Suppressor macrophage (primary cell): Measurements from ENCODE around the gene TBC1D21.
A peak's percentile ranks its signal among the peaks of the same experiment; 100 is the strongest.

Experiments
- DNase-seq, 4 experiments: peaks; one replicate each; pipeline ENCODE4 v3.0.0-alpha.2; 2020 to 2022

Gene TBC1D21

DNA sequence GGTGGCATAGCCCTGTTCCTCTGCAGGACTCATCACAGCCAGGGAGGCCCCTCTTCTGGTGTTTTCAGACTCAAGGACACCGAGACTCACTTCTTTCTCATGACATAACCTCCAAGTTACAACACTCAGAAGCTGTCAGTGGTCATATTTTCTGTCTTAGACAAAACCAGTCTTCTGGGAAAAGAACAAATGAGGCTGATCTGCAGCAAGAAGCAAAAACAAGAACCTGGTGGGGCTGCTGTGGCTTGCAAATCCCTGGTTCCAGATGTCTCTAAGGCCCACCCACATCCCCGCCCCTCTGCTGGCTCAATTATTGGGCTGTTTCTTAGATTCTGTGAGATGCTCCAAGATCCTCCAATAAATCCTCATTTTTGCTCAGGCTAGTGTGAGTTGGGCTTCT is 36.3 kb downstream of the TBC1D21 start:
- DNase-seq: no peak

DNA sequence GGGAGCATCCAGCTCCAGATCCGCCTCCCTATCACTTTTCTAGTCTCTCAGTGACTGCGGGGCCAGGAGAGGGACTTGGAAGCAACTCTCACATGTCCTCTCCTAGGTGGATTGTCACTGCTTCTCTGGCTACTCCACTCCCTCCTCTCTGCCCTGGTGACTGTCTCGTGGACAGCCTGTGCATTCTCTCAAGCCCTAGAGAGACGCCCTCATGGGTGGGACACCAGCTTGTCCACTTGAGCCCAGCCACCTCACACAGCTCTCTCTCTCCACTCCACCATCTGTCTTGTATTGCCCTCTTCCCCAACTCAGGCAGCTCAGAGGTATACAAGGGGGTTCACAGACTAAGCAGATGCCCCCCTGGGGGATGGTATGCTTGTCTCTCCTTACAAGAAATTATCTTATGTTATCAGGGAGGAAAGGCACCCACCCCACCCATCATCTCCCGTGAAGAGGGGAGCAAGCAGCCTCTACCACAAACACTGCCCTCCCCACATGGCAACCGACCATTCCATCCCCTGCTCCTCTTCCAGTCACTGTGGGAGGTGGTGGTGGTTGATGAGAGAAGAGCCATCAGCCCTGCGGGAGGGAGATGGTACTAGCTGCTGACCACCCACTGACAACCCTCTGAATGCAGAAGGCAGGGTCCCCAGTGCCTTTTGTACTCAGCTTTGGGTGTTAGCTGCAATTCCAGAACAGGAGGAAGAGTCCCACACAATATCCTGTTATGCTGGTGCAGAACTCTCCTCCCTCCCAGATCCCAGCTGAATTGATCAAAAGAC is 37.3 kb downstream of the TBC1D21 start:
- DNase-seq: no peak

DNA sequence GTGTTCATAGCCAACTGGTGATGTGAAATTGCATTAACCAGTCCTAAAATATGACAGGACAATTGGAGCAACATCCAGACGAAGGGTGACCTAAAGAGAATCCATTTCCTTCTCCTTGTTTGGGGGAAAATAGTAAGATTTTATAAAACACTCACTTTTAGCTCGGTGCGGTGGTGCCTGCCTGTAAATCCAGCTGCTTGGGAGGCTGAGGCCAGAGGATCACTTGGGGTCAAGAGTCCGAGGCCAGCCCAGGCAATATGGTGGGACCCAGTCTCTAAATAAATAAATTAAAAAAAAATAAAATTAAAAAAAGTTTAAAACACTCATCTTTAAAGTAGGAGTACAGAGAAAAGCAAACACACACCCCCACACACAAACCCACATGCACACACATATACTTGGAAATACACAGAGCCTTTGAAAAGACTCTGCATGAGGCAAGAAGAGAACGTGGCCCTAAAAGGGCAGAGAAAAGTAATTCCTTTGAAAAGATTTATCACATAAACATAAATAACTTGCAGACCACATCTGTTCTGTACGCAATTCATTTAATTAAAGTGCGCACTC is 38.7 kb downstream of the TBC1D21 start:
- no peak for DNase-seq

DNA sequence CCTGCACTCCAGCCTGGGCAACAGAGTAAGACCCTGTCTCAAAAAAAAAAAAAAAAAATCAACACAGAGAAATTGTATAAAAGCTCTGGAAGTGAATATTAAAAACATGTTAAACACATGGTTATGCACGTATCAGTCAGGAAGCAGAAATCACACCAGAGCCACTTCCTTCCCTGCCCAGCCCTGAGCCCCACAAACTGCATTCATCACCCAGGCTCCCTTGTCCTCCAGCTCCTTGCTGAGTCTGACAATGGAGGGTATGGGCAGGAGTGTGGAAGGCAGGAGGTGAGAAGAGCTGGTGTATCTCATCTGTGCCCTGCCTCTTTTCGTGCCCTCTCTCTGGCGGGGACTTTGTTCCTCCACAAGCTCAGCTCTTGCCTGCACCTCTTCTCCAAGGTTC is 40.8 kb downstream of the TBC1D21 start:
- no peak for DNase-seq

DNA sequence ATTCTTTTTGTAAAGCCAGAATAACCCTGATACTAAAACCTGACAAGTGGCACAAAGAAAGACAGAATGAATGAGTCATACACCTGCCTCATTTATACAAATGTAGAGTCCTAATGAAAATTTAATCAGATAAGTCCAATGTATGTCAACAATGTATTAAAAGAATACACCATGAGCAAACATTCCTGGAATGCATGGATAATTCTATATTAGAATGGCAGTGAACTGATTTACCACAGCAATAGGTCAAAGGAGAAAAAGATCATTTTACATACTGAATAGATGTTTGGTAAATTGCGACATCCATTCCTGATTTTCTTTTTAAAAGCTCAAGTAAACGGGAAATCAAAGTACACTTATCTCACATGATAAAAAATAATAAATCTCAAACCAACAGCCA is 41.7 kb downstream of the TBC1D21 start:
- no peak for DNase-seq

DNA sequence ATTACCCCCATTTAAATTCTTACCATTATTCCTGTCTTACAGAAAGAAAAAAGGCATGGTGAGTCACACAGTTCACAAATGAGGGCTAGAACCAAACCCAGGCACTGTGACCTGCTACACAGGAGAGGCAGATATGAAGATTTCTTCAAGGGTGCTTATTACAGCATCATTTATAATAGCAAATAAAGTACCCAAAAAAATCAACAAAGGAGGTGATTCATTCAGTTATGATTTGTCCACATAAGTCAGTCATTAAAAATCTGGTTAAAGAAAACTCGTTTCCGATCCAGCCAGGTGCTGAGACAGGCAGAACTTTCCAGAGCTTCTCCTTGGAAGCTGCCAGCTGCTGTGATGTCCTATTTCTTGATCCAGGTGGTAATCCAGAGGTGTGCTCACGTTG is 45.4 kb downstream of the TBC1D21 start:
- DNase-seq: no peak

DNA sequence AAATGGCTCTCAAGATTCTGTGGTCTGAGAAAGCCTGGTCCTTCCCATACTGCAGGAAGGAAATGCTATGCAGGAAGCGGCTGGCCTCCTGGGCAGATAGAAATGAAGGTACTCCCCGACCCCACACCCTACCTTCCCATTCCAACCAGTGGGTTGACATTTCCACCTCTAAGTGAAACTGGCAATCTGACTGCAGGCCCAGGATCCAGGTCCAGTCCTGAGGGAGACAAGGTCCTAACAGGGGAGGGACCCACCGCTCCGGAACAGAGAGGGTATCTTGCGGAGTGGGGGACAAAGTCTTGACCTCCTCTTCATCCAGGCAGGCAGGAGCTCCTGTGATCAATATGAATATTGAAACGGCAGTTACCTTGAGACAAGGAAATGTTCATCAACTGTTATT is 46.3 kb downstream of the TBC1D21 start:
- DNase-seq: no peak

DNA sequence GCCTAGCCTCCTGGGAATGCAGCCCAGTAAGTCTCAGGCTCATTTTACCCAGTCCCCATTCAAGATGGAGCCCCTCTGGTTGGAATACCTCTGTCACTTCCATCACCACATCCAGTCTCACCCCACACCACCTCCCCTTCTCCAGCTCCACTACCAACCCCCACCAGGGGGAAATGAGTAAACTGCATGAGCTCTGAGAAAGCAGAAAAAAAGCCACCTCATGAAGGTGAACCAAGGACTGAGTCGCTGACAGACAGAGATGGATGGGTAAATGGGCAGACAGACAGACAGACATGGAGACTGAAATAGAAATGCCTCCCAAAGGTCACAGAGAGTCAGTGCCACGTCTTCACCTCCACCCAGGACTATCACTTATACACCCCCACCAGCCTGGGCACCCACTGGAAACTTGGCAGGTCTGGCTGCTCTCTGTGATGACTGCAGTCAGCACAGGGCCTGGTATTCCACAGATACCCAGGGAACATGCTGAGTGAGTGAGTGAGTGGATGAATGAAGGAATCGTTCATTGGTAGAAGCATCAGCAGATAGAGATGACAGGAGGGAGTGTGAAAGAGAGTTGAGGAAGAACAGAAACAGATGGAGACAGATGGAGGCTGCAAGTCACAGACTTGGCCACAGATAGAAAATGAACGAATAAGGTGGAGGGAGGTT is 48.0 kb downstream of the TBC1D21 start:
- DNase-seq: no peak

DNA sequence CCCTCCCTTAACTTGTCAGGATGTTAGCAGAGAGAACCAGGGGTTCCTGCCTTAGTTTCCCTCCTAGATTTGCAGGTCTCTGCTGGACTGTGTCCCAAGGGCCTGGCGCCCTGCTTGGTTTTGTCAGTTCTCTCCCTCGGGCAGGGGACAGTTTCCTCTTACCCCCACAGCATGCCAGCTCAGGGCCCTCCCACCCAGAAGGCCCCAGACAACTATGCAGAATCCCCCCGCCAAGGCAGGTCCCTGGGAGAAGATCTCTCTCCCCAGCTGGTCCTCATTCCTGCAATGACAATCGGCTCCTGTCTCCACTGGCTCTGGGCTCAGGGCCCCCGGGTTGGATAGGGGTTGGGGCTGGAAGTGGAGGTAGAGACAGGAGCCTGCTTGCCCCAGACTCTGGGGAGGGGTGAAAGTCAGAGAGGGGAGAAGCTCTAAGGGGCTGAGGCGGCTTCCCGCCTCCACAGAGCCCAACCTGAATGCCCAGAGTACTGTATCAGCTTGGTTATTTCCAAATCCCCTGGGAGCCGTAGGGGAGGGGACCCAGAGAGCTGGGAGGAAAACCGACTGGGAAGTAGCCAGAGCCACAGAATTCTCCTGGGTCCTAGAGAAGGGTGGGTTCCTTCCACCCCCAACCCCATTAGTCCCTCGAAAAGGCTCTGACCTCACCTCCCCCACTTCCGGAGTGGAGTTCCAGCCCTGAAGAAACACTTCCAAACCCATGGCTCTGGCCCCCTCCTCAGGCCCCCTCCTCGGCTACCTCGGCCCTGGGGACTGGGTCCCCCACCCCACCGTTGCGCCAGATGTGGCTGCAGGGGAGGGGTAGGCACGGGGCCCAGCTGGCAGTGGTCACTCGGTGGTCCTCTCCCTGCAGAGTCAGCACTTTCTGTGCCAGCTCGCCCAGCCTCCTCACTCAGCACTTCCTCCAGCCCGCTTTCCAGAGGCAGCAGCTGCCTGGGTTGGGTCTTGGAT is 49.1 kb downstream of the TBC1D21 start:
- peak in 1 of 4 experiments; percentile 22 for DNase-seq

DNA sequence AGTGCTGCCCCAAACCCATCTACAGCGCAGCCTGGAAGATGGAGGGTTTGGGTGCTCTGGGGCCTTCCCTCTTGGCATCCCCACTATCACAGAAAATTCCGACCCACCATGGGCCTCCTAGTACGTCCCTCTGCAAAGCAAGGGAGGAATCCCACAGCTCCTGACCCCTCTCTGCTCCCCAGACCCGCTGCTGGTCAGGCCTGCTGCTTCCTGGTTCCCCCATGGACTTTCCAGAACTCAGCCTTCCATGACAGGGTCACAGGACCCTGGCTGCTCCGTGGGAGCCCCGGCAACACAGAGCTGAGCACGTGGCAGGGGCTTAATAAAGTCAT is 49.8 kb downstream of the TBC1D21 start:
- DNase-seq: no peak

DNA sequence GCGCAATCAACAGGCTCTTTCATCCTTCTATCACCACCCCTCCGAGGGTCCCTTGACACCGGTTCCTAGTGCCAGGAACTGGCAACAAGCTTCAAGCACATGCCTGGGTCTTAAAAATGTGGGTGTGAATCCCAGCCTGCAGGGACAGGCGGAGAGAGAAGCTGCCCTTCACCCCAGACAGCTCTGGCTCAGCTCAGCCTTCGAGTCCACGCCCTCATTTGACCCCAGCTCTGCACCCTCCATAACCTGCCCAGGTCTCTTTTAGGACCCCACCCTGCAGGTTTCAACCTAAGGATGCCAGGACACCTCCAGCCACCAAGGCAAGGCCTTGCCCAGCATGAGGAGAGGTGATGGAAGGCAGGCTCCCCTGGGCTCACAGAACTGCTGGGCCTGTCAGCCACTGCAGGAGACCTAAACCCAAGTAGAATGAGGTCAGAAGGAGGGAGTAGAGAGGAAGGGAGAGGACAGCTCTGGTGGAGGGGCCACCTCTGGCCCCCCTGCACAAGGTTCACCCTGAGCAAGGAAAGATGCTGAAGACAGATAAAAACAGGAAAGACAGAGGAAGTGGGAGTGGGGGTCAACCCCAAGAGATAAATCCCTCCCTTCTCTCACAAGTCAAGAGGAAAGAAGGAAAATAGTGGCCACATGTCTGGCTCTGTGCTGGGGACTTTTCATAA is 50.3 kb downstream of the TBC1D21 start:
- no peak for DNase-seq

DNA sequence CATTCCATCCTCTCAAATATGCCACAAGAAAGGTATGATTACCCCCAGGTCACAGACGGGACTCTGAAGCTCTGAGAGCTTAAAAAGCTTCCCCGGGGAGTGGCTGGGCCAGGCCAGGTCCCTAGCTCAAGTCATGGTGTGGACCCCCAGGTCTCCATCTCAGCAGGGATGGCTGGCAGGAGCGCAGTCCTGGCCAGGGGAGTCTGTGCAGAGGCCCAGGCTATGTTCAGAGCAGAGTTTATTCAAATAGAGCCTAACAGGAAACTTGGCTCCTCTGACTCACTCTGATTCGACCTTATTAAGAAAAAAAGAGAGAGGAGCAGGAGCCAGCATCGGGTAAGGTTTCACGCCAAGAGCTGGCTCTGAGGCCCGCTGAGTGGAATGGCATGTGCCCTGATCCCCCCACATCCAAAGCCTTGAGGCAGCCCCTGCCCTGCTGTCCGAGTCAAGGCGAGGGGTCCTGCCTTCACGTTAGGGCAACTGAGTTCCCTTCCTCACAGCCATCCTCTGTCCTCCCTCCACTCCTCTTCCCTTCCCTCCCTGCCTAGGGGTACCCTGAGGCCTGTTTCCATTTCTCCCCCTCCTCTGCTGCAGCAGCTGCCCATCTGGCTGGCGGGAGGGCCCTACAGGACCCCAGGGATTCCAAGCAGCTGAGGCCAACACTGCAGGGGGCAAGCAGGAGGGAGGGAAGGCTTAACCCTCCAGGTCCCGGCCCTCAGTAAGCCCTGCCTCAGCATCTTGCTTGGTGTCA is 51.0 kb downstream of the TBC1D21 start:
- peak in 2 of 4 experiments; percentile 25 to 28 for DNase-seq

DNA sequence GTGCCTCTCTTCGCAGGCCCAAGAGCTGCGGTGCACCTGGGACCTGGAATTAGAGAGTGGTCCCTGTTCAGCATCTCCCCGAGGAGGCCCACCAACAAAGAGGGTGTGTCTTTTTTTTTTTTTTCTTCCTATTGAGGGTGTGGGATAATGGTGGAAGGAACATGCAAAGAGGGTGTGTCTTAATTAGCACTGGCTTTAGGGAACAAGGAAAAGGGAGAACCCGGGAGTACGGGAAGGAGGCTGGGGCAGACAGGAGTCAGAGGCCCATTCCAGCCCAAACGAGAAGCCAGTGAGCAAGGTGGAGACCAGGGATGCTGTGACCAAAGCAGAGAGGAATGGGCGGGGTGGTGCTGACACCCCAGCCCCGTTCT is 52.5 kb downstream of the TBC1D21 start:
- no peak for DNase-seq

DNA sequence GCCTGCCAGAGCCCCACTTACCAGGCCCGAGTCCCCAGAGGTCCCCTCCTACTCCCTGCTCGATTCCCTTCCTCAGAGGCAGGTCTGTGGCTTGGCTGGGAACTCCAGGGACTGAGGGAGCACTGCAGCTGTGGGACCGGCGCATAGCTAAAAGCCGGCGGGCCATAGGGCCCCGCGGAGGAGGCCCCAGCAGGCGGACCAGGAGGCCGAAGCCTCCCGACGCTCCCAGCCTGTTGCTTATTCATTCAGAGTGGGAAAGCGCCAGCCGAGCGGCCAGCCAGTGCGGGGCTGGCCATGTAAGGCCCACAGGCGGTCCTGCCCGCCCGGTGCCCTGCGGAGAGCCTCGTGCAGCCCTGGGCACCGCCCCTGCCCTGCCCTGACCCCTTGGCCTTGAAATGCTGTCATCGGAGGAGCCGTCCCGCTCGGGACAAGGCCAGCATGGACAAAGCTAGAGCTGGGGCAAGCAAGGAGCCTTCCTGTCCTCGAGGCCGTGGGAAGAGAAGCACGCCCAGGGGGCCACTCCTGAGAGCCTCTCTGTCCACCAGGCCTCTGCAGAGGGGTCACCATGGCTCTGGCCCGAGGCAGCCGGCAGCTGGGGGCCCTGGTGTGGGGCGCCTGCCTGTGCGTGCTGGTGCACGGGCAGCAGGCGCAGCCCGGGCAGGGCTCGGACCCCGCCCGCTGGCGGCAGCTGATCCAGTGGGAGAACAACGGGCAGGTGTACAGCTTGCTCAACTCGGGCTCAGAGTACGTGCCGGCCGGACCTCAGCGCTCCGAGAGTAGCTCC is 53.0 kb downstream of the TBC1D21 start, which contains the start of gene LOXL1:
TSS of gene LOXL1 (plus strand) at position 244 of the 784 bp plus-strand sequence. CDS start at position 566, 322 bp downstream.
- DNase-seq: peak; percentile 14 to 42 (median 34)

DNA sequence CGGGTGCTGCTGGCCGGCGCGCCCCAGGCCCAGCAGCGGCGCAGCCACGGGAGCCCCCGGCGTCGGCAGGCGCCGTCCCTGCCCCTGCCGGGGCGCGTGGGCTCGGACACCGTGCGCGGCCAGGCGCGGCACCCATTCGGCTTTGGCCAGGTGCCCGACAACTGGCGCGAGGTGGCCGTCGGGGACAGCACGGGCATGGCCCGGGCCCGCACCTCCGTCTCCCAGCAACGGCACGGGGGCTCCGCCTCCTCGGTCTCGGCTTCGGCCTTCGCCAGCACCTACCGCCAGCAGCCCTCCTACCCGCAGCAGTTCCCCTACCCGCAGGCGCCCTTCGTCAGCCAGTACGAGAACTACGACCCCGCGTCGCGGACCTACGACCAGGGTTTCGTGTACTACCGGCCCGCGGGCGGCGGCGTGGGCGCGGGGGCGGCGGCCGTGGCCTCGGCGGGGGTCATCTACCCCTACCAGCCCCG is 53.7 kb downstream of the TBC1D21 start:
- peak in 1 of 4 experiments; percentile 42 for DNase-seq

DNA sequence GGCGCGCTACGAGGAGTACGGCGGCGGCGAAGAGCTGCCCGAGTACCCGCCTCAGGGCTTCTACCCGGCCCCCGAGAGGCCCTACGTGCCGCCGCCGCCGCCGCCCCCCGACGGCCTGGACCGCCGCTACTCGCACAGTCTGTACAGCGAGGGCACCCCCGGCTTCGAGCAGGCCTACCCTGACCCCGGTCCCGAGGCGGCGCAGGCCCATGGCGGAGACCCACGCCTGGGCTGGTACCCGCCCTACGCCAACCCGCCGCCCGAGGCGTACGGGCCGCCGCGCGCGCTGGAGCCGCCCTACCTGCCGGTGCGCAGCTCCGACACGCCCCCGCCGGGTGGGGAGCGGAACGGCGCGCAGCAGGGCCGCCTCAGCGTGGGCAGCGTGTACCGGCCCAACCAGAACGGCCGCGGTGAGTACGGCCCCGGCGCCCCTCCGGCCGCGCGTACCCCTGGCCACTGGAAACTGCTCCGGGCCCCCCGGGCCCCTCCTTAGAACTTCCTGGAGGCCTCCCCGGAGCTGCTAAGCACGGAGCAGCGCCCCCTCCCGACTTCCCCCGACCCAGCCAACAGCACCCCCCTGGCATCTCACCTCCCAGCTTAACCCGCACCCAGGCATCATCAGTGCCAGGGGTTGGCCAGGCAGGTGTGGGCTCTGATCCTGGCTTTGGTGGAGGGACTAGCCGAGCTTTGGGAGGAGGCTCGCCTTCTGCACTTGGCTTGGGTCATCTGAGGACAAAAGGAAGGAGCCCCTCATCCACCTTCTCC is 54.3 kb downstream of the TBC1D21 start:
- DNase-seq: peak in 3 of 4 experiments; percentile 13 to 66 (median 37)

DNA sequence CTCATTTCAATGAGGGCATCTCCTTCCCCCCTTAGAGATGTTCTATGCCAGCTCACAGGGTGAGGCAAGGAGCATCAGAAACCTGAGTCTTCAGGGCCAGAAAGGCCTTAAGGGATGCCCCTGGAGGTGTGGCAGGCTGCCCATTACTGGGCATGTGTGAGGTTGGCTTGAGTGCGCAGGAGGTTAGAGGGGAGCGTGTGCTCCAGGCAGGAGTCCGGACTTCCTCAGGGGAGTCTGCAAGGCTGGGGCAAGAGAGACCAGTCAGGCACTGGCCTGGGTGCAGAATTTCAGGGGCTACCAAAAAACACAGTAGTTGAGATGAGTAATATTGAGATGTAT is 54.8 kb downstream of the TBC1D21 start:
- no peak for DNase-seq

DNA sequence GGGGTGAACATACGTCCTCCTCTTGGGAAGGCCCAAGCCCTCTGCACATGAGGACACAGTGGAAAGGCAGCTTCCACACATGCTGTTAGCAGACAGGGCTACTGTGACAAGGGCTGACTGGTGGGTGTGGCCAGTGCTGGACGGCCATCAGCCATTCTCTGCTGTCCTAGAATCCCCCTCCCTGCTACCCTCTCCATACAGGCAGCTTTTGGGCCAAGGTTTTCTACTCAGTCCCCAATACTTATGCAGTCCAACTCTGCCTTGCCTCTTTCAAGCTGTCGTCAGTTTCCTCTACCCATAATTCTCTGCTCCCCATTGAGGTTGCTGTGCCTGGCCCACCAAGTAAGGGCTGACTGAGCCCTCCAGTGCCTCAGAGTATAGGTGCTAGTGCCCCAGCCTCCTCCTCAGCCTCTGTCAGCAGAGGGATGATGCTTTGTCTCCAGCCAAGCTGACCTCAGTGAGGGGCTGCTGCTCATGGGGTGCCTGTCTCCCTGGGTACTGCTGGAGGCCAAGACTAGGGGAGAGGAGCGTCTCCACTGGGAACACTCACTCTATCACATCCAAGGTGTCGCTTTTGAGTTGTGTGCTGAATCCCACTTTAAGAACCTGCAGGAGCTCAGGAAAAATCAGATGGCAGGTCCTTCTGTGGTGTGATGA is 55.7 kb downstream of the TBC1D21 start:
- DNase-seq: no peak

DNA sequence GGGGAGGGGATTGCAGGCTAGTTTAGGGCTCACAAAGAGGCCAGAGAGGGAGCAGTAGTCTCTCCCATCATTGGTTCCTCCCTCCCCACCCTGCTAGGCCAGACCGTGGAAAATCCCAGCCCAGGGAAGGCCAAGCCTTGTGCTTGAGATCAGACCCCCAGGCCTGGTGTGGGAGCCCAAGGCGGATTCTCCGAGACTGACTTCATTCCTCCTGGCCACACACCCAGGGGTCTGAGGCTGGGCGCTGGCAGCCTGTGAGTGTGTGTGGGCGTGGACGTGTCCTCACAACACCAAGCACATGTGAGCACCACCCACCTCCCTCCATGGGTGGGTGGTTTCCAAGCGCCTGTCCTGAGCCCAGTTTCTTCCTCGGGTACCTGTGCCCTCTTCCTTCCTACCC is 57.0 kb downstream of the TBC1D21 start:
- no peak for DNase-seq
